Mesothelial cell of epicardium (in vitro differentiated cells): ENCODE data around the gene FAM151B. TPM values are rescaled to one million over a fixed set of nuclear protein-coding genes. Genes with fewer than 3 reads are reported as not detected.

Experiments used
- DNase-seq, 2 experiments: peaks; one replicate each; pipeline ENCODE4 v3.0.0; 2021; ENCODE audit warnings: low spot score in 2 of 2; ENCODE audit not compliant: unreplicated experiment in 2 of 2
- H3K27ac Mint-ChIP-seq: 2 replicates; pipeline ENCODE4 v1.8.0; 2021; ENCODE audit warnings: mixed read lengths
- H3K27me3 Mint-ChIP-seq: 2 replicates; pipeline ENCODE4 v1.8.0; 2021; ENCODE audit warnings: low read depth, mixed read lengths
- H3K36me3 Mint-ChIP-seq: 2 replicates; pipeline ENCODE4 v1.8.0; 2021; ENCODE audit warnings: mixed read lengths
- H3K4me1 Mint-ChIP-seq: 2 replicates; pipeline ENCODE4 v1.8.0; 2021; ENCODE audit warnings: mixed read lengths
- H3K4me3 Mint-ChIP-seq: 2 replicates; pipeline ENCODE4 v1.8.0; 2021; ENCODE audit warnings: mild to moderate bottlenecking, moderate library complexity, mixed read lengths
- H3K9me3 Mint-ChIP-seq: 2 replicates; pipeline ENCODE4 v1.8.0; 2021; ENCODE audit warnings: mixed read lengths
- total RNA-seq: library from RNA; stranded (reverse); gene quantifications from 3 replicates; pipeline ENCODE4 v1.2.1, GENCODE V29; 2021
- TF ChIP-seq, protein P1 (sequence below): fragments of 200-600 bp; sonication (generic); IDR thresholded peaks from one replicate; pipeline ENCODE4 v1.5.0; 2021; ENCODE audit warnings: antibody characterized with exemption; ENCODE audit not compliant: unreplicated experiment

Gene FAM151B
- total RNA-seq, 1 donor from 2014 or later, result 1.5 TPM

DNA sequence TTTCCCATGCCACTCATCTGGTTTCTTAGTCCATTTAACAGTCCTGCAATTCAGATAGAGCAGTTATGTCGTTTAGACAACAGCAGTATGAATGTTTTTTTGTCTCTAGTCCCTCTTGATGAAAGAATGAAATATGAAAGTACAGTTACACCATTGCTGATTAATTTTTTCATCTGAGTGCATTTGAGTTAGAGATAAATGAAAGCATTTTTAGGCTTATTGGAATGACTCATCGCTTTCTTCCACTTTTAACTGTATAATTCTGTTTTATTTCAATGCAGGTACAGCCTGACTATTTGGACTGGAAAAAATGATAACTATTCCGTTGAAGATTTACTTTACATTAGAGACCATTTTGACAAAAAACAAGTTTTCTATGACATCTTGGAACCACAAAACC, 53.5 kb downstream of the FAM151B start:
- H3K9me3 Mint-ChIP-seq, result peaks cover 22% of the 10 kb centered on the region
- DNase-seq, result no peak
- H3K36me3 Mint-ChIP-seq, result no peaks in the 10 kb centered on the region
- TF ChIP-seq, protein P1, sequence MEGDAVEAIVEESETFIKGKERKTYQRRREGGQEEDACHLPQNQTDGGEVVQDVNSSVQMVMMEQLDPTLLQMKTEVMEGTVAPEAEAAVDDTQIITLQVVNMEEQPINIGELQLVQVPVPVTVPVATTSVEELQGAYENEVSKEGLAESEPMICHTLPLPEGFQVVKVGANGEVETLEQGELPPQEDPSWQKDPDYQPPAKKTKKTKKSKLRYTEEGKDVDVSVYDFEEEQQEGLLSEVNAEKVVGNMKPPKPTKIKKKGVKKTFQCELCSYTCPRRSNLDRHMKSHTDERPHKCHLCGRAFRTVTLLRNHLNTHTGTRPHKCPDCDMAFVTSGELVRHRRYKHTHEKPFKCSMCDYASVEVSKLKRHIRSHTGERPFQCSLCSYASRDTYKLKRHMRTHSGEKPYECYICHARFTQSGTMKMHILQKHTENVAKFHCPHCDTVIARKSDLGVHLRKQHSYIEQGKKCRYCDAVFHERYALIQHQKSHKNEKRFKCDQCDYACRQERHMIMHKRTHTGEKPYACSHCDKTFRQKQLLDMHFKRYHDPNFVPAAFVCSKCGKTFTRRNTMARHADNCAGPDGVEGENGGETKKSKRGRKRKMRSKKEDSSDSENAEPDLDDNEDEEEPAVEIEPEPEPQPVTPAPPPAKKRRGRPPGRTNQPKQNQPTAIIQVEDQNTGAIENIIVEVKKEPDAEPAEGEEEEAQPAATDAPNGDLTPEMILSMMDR, result no peak
- H3K4me1 Mint-ChIP-seq, result peaks cover 11% of the 10 kb centered on the region
- no peak overlapping the region for H3K4me3 Mint-ChIP-seq
- no peaks in the 10 kb centered on the region for H3K27me3 Mint-ChIP-seq
- H3K27ac Mint-ChIP-seq, result peak overlapping the region; percentile 37

DNA sequence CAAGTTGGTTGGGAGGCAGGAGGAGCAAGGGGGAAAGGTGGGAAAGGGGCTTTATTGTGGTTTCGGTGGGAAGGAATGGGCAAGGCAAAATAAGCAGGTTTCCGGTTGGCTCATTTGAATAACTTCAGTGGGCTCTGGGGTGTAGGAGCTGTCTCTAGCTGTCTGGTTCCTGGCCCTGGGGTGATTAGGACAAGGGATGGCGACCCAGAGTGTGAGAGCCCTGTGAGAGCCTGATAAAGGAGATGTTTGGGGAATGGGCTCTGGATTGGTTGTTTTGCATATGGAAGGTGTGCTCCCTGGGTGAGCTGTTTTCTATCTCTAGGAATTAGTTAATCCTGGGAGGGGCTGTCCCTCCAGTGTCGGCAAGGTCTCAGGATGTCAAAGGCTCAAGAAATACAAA, 66.7 kb downstream of the FAM151B start:
- Mint-ChIP-seq H3K4me3 (no peak overlapping the region), H3K27me3 (peaks cover 32% of the 10 kb centered on the region), H3K9me3 (no peaks in the 10 kb centered on the region), H3K36me3 (no peaks in the 10 kb centered on the region), H3K27ac (no peak overlapping the region), H3K4me1 (no peaks in the 10 kb centered on the region)
- no peak for DNase-seq
- TF ChIP-seq, protein P1, result no peak

DNA sequence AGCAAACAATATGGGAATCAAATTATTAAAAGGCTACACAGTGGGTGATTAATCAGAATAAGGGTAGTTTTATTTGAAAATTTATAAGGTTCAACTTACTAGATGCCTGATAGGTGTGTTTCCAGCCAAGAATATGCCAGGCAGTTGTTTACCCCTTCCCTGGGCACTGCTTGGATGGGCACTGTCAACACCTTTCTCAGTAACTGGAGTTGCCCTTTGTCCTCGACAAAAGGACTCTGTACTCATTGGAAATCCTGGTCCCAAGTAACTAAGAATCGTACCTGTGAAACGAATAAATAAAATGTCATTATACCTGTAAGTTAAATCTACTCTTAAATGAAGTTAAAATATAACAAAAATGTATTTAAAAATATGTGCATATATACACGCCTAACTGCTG, 67.2 kb downstream of the FAM151B start:
- H3K9me3 Mint-ChIP-seq, result no peaks in the 10 kb centered on the region
- no peak for DNase-seq
- no peaks in the 10 kb centered on the region for H3K36me3 Mint-ChIP-seq
- no peaks in the 10 kb centered on the region for H3K4me1 Mint-ChIP-seq
- no peak overlapping the region for H3K27ac Mint-ChIP-seq
- H3K4me3 Mint-ChIP-seq, result no peak overlapping the region
- H3K27me3 Mint-ChIP-seq, result peaks cover 30% of the 10 kb centered on the region
- TF ChIP-seq, protein P1, result no peak

DNA sequence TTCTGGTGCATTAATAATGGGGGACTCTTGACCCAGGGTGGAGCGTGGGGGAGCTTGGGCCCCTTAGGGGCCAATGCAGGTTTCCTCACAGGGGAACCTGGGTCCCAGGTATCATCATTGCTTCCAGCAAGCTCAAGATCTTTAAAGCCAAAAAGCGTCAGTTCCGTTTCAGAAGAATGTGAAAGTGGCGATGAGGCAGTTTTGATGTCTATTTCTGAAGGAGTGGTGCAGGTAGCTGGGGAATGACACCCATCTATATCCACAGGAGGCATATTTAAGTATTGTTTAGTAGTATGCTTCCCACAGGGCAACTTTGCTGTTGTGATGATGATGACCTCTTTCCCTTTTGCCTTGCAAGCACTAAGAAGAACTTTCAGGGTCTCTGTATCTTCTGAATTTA, 71.3 kb downstream of the FAM151B start:
- no peaks in the 10 kb centered on the region for H3K4me1 Mint-ChIP-seq
- no peaks in the 10 kb centered on the region for H3K36me3 Mint-ChIP-seq
- no peak overlapping the region for H3K27ac Mint-ChIP-seq
- H3K9me3 Mint-ChIP-seq, result no peaks in the 10 kb centered on the region
- TF ChIP-seq, protein P1, result no peak
- H3K4me3 Mint-ChIP-seq, result no peak overlapping the region
- H3K27me3 Mint-ChIP-seq, result peaks cover 50% of the 10 kb centered on the region
- DNase-seq, result no peak

DNA sequence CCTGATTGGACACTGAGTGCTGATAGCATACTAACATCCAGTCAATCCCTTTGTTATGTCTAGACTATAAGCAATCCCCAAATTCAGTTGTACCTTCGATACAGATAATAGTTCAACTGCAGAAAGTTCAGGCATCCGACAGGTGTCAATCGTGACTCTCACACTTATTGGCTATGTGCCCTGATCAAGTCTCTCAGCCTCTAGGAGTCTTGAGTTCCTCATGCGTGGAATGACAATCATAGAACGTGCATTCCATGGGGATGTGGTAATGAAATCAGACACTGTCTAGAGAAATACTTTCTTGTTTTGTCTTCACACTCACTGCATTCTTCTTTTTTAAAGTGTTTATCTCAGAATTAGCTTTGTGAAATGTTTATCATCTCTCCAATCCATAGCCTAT, 77.4 kb downstream of the FAM151B start:
- peaks cover 69% of the 10 kb centered on the region for H3K27me3 Mint-ChIP-seq
- DNase-seq, result no peak
- no peaks in the 10 kb centered on the region for H3K36me3 Mint-ChIP-seq
- H3K9me3 Mint-ChIP-seq, result peaks cover 4% of the 10 kb centered on the region
- TF ChIP-seq, protein P1, result no peak
- H3K4me1 Mint-ChIP-seq, result no peaks in the 10 kb centered on the region
- H3K4me3 Mint-ChIP-seq, result no peak overlapping the region
- no peak overlapping the region for H3K27ac Mint-ChIP-seq

DNA sequence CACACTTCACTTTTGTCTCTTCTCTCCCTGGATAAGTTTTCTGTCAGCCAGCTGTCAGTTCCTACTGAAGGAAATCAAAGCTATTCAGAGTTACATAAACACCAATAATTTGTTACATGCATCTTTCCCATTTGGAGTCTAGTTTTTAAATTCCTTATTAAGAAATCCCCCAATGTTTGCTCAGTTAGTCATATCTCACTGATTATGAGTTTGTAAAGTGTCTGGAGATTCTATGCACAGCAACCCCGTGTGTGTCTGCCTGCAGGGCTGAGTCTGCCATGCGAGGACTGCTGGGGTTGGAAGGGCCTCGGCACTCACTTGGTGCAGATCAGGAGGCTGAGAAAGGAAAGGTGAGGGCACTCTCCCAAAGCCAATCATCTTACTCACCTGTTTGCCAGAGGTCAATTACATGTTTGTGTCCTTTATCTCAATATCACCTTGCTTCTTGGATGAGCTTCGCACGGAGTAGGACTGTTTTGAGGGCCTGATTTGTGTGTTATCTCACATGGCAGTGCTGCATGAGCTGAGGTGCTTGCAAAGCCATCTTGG, 78.9 kb downstream of the FAM151B start:
- Mint-ChIP-seq H3K27ac (no peak overlapping the region), H3K4me3 (no peak overlapping the region), H3K27me3 (peaks cover 78% of the 10 kb centered on the region), H3K9me3 (peaks cover 4% of the 10 kb centered on the region), H3K4me1 (peaks cover 2% of the 10 kb centered on the region), H3K36me3 (no peaks in the 10 kb centered on the region)
- DNase-seq, result no peak
- TF ChIP-seq, protein P1, result no peak
